Measurements from ENCODE around the gene YKT6.

YKT6 gene

DNA sequence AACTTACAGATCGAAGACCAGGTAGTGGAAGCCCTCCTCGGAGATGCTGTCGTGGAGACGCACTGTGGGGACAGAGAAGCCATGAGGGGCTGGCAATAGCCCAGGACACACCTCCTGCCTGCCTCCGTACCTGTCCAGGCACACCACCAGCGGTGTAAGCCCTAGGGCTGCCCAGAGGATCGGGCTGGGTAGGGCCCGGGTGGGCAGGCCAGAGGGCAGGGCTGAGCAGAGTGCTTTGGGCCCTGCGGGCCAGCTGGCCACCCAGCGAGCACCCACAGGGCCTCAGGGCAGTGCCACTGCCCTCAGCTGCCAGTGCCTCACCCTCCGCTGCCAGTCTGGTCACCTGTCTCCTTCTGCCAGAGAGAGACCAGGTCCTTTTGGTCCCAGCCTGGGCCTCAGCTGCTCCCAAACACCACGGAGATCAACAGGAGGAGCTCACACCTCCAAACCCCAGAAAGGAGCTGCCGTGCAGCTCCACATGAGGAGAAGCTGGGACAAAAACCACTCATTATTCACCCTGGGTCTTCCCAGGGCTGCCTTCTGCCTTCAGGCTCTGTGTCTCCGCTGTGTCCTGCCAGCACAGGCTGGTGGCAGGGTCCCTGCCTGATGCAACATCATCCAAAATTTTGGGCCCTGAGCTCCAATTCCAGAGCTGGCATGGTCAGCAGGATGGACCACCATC, 58.2 kb downstream of the YKT6 start:
- DNase-seq (ENCODE audit: low spot score) = no peak
- H2BK15ac ChIP-seq (ENCODE audit: low read length) = peak overlapping the region; percentile 21
- no peaks in the 10 kb centered on the region for H3K9me3 ChIP-seq (replicated peaks in 1 of 2; ENCODE audit: control insufficient read depth in 2 of 2, insufficient read depth in 1 of 2, low read depth in 1 of 2, low read length in 2 of 2)
- peaks cover 13 to 17% of the 10 kb centered on the region in 2 donors for H3K4me1 ChIP-seq (ENCODE audit: control insufficient read depth in 2 of 2, insufficient read depth in 1 of 2, low read depth in 1 of 2, low read length in 2 of 2)
- H2BK12ac ChIP-seq (ENCODE audit: low read length) = no peak overlapping the region
- H4K8ac ChIP-seq (ENCODE audit: low read depth, low read length) = no peak overlapping the region
- H2AK5ac ChIP-seq (ENCODE audit: low read depth, low read length) = peak overlapping the region; percentile 82
- H2BK120ac ChIP-seq (ENCODE audit: low read depth, low read length) = peak overlapping the region; percentile 64
- peak overlapping the region; percentile 19 for H4K91ac ChIP-seq (ENCODE audit: low read depth, low read length, poor library complexity)
- H3K4me2 ChIP-seq (ENCODE audit: insufficient read depth, low read length, poor library complexity, severe bottlenecking) = no peak overlapping the region
- H3K4ac ChIP-seq (ENCODE audit: low read length) = no peak overlapping the region
- no peaks in the 10 kb centered on the region for H3K36me3 ChIP-seq (replicated peaks in 1 of 2; ENCODE audit: control insufficient read depth in 2 of 2, insufficient read depth in 2 of 2, low read length in 2 of 2)
- H3K14ac ChIP-seq (ENCODE audit: low read length) = peak overlapping the region; percentile 79
- H3K18ac ChIP-seq (ENCODE audit: low read length) = peak overlapping the region; percentile 84
- H3K79me1 ChIP-seq (ENCODE audit: low read depth, low read length) = no peaks in the 10 kb centered on the region
- H3K23ac ChIP-seq (ENCODE audit: low read depth, low read length, poor library complexity) = peak overlapping the region; percentile 62
- H3K9ac ChIP-seq (ENCODE audit: low read depth, low read length, poor library complexity) = peak overlapping the region; percentile 57
- no CpG with 5 or more reads among the region's 14 CpGs for whole genome bisulfite sequencing, 2 donors (ENCODE audit: extremely low coverage in 2 of 2, insufficient read length in 2 of 2, insufficient replicate concordance in 1 of 2)
- H3K4me3 ChIP-seq (ENCODE audit: low read length in 2 of 2) = no peak overlapping the region
- peak overlapping the region; percentile 7 for H2BK5ac ChIP-seq (ENCODE audit: low read length)
- peaks cover 0 to 12% (median 0%) of the 10 kb centered on the region in 3 experiments for H3K27me3 ChIP-seq (ENCODE audit: control insufficient read depth in 3 of 3, insufficient read depth in 3 of 3, low read depth in 1 of 3, low read length in 3 of 3)
- no peak overlapping the region for H3K27ac ChIP-seq (replicated peaks; ENCODE audit: low read length)
- no peak overlapping the region for H2AFZ ChIP-seq (ENCODE audit: low read length)

DNA sequence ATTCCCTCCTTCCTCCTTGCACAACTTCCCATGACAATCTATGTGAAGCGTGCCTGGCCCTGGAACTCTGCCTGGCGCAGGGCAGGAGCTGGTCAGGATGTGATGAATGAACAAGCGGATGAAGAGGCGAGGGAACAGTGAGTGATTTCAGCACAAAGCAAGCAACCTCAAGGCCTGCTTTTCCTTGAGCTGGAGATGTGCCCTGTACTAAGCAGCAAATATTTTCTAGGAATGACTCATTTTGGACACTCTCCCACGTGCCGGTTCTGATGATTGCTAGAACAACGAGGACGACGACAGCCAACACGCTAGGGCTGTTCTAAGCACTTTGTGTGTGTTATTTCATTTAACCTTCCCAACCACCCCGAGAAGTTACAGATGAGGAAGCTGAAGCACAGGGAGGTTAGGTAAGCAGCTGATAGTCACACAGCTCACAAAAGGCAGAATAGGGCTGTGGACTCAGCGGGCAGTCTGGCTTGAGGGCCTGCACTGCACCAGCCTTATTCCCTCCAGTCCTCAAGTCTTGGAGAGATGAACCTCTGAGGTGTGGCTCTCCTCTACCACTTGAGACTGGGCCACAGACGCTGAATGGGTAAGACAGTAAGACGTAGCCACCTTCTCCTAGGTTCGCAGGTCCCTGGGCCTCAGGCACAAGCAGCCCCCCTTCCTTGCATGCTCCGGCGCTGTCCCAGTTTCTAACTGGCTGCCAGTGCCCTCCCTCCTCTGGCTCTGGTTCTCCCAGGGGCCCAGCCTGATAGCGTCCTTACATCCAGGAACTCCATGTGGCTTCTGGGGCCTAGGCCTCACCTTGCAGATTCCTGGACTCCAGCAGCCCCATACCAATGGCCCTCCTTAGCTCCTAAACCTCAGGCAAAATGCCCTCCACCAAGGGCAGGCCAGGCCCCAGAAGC, 59.0 kb downstream of the YKT6 start:
- Histone ChIP-seq H3K18ac (ENCODE audit: low read length) (peak overlapping the region; percentile 25), H3K4me2 (ENCODE audit: insufficient read depth, low read length, poor library complexity, severe bottlenecking) (no peak overlapping the region), H4K91ac (ENCODE audit: low read depth, low read length, poor library complexity) (peak overlapping the region; percentile 19), H2BK15ac (ENCODE audit: low read length) (no peak overlapping the region), H3K79me1 (ENCODE audit: low read depth, low read length) (no peaks in the 10 kb centered on the region), H3K4me3 (ENCODE audit: low read length in 2 of 2) (no peak overlapping the region), H3K14ac (ENCODE audit: low read length) (peak overlapping the region; percentile 84), H3K27me3 (ENCODE audit: control insufficient read depth in 3 of 3, insufficient read depth in 3 of 3, low read depth in 1 of 3, low read length in 3 of 3) (peaks cover 0 to 20% (median 0%) of the 10 kb centered on the region in 3 experiments), H3K23ac (ENCODE audit: low read depth, low read length, poor library complexity) (peak overlapping the region; percentile 57), H3K27ac (replicated peaks; ENCODE audit: low read length) (no peak overlapping the region), H2BK120ac (ENCODE audit: low read depth, low read length) (no peak overlapping the region), H3K9ac (ENCODE audit: low read depth, low read length, poor library complexity) (peak overlapping the region; percentile 57), H2AK5ac (ENCODE audit: low read depth, low read length) (peak overlapping the region; percentile 79), H3K4me1 (ENCODE audit: control insufficient read depth in 2 of 2, insufficient read depth in 1 of 2, low read depth in 1 of 2, low read length in 2 of 2) (peaks cover 13 to 17% of the 10 kb centered on the region in 2 donors), H3K36me3 (replicated peaks in 1 of 2; ENCODE audit: control insufficient read depth in 2 of 2, insufficient read depth in 2 of 2, low read length in 2 of 2) (no peaks in the 10 kb centered on the region), H2AFZ (ENCODE audit: low read length) (no peak overlapping the region), H3K4ac (ENCODE audit: low read length) (peak overlapping the region; percentile 53), H2BK12ac (ENCODE audit: low read length) (no peak overlapping the region), H4K8ac (ENCODE audit: low read depth, low read length) (no peak overlapping the region), H3K9me3 (replicated peaks in 1 of 2; ENCODE audit: control insufficient read depth in 2 of 2, insufficient read depth in 1 of 2, low read depth in 1 of 2, low read length in 2 of 2) (no peaks in the 10 kb centered on the region), H2BK5ac (ENCODE audit: low read length) (no peak overlapping the region)
- no CpG with 5 or more reads among the region's 18 CpGs for WGBS, 2 donors (ENCODE audit: extremely low coverage in 2 of 2, insufficient read length in 2 of 2, insufficient replicate concordance in 1 of 2)
- DNase-seq (ENCODE audit: low spot score) = no peak

DNA sequence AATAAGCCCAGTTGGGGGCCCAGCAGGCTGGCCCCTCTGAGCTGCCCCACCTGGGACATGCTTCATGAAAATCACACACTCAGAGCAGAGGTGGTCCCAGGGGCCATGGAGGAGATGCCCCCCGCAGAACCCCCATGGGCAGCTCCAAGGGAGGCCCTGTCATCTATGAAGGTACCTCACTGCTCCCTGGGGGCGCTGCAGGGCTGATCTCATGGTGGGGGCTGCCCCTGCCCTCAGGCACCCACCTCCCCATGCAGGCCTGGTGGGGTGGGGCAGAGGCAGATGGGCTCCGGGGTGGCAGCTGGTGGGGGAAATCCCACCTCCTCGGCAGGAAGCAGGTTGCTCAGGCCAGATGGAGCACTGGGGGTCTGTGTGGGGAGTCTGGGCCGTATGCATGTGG, 60.5 kb downstream of the YKT6 start:
- no peak overlapping the region for H2BK120ac ChIP-seq (ENCODE audit: low read depth, low read length)
- peaks cover 12 to 17% of the 10 kb centered on the region in 2 donors for H3K4me1 ChIP-seq (ENCODE audit: control insufficient read depth in 2 of 2, insufficient read depth in 1 of 2, low read depth in 1 of 2, low read length in 2 of 2)
- no peak overlapping the region for H3K9ac ChIP-seq (ENCODE audit: low read depth, low read length, poor library complexity)
- no peak overlapping the region for H4K91ac ChIP-seq (ENCODE audit: low read depth, low read length, poor library complexity)
- H2BK12ac ChIP-seq (ENCODE audit: low read length) = no peak overlapping the region
- H2BK5ac ChIP-seq (ENCODE audit: low read length) = no peak overlapping the region
- H3K23ac ChIP-seq (ENCODE audit: low read depth, low read length, poor library complexity) = no peak overlapping the region
- no peak overlapping the region for H3K27ac ChIP-seq (replicated peaks; ENCODE audit: low read length)
- H3K27me3 ChIP-seq (ENCODE audit: control insufficient read depth in 3 of 3, insufficient read depth in 3 of 3, low read depth in 1 of 3, low read length in 3 of 3) = peaks cover 0 to 33% (median 0%) of the 10 kb centered on the region in 3 experiments
- no peaks in the 10 kb centered on the region for H3K36me3 ChIP-seq (replicated peaks in 1 of 2; ENCODE audit: control insufficient read depth in 2 of 2, insufficient read depth in 2 of 2, low read length in 2 of 2)
- H4K8ac ChIP-seq (ENCODE audit: low read depth, low read length) = no peak overlapping the region
- H3K18ac ChIP-seq (ENCODE audit: low read length) = peak overlapping the region; percentile 45
- H3K9me3 ChIP-seq (replicated peaks in 1 of 2; ENCODE audit: control insufficient read depth in 2 of 2, insufficient read depth in 1 of 2, low read depth in 1 of 2, low read length in 2 of 2) = no peaks in the 10 kb centered on the region
- H3K4me2 ChIP-seq (ENCODE audit: insufficient read depth, low read length, poor library complexity, severe bottlenecking) = no peak overlapping the region
- H3K79me1 ChIP-seq (ENCODE audit: low read depth, low read length) = no peaks in the 10 kb centered on the region
- no peak overlapping the region for H3K4me3 ChIP-seq (ENCODE audit: low read length in 2 of 2)
- no peak overlapping the region for H2BK15ac ChIP-seq (ENCODE audit: low read length)
- H2AFZ ChIP-seq (ENCODE audit: low read length) = no peak overlapping the region
- H2AK5ac ChIP-seq (ENCODE audit: low read depth, low read length) = peak overlapping the region; percentile 60
- no CpG with 5 or more reads among the region's 5 CpGs for WGBS, 2 donors (ENCODE audit: extremely low coverage in 2 of 2, insufficient read length in 2 of 2, insufficient replicate concordance in 1 of 2)
- DNase-seq (ENCODE audit: low spot score) = no peak
- H3K4ac ChIP-seq (ENCODE audit: low read length) = no peak overlapping the region
- H3K14ac ChIP-seq (ENCODE audit: low read length) = no peak overlapping the region

DNA sequence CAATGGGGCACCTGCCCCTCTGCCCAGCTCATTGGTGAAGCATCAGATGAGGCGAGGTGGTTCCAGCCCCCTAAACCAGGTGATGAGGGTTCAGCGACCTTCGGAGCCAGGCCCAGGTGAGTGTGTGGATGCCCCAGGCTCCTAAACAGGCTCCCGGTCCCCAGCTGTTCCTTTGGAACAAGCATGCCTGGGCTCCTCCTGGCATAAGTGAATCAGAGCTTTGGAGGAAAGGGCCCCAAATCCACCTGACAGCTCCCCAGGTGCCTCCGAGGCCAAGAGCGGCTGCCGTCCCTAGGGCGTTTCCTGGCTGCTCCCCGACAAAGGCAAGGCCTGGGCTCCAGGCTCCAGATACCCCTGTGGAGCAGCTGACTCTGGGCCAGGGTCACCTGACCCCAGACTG, 61.3 kb downstream of the YKT6 start:
- Histone ChIP-seq H3K18ac (ENCODE audit: low read length) (peak overlapping the region; percentile 84), H3K4me3 (ENCODE audit: low read length in 2 of 2) (no peak overlapping the region), H3K23ac (ENCODE audit: low read depth, low read length, poor library complexity) (no peak overlapping the region), H3K79me1 (ENCODE audit: low read depth, low read length) (no peaks in the 10 kb centered on the region), H2AK5ac (ENCODE audit: low read depth, low read length) (peak overlapping the region; percentile 40), H2BK15ac (ENCODE audit: low read length) (peak overlapping the region; percentile 81), H3K4me1 (ENCODE audit: control insufficient read depth in 2 of 2, insufficient read depth in 1 of 2, low read depth in 1 of 2, low read length in 2 of 2) (peaks cover 11 to 17% of the 10 kb centered on the region in 2 donors), H3K27me3 (ENCODE audit: control insufficient read depth in 3 of 3, insufficient read depth in 3 of 3, low read depth in 1 of 3, low read length in 3 of 3) (peaks cover 0 to 41% (median 0%) of the 10 kb centered on the region in 3 experiments), H2BK12ac (ENCODE audit: low read length) (no peak overlapping the region), H4K91ac (ENCODE audit: low read depth, low read length, poor library complexity) (no peak overlapping the region), H2AFZ (ENCODE audit: low read length) (no peak overlapping the region), H3K36me3 (replicated peaks in 1 of 2; ENCODE audit: control insufficient read depth in 2 of 2, insufficient read depth in 2 of 2, low read length in 2 of 2) (no peaks in the 10 kb centered on the region), H3K4ac (ENCODE audit: low read length) (peak overlapping the region; percentile 11), H2BK120ac (ENCODE audit: low read depth, low read length) (no peak overlapping the region), H3K14ac (ENCODE audit: low read length) (peak overlapping the region; percentile 56), H3K27ac (replicated peaks; ENCODE audit: low read length) (no peak overlapping the region), H4K8ac (ENCODE audit: low read depth, low read length) (no peak overlapping the region), H3K4me2 (ENCODE audit: insufficient read depth, low read length, poor library complexity, severe bottlenecking) (no peak overlapping the region), H2BK5ac (ENCODE audit: low read length) (no peak overlapping the region), H3K9ac (ENCODE audit: low read depth, low read length, poor library complexity) (no peak overlapping the region), H3K9me3 (replicated peaks in 1 of 2; ENCODE audit: control insufficient read depth in 2 of 2, insufficient read depth in 1 of 2, low read depth in 1 of 2, low read length in 2 of 2) (no peaks in the 10 kb centered on the region)
- WGBS, 2 donors (ENCODE audit: extremely low coverage in 2 of 2, insufficient read length in 2 of 2, insufficient replicate concordance in 1 of 2) = no CpG with 5 or more reads among the region's 9 CpGs
- no peak for DNase-seq (ENCODE audit: low spot score)

Data from neuronal stem cell (in vitro differentiated cells).